ENCODE data around the gene KRTAP13-3. TPM values are rescaled to one million over a fixed set of nuclear protein-coding genes. Genes with fewer than 3 reads are reported as not detected.

Gene KRTAP13-3
- total and polyA plus RNA-seq, 2 of the 13 experiments (the other 11 are each of a cell fraction or from before 2014, with no cell fraction given): not detected

GRCh38 chr21:30425826-30426225 lies at the start of gene KRTAP13-3 (continued):
- TF ChIP-seq ATRX (CRISPR knock-in tag; IDR thresholded peaks at IDR 0.05; ENCODE audit: borderline replicate concordance): no peak
- TF ChIP-seq SP5 (CRISPR knock-in tag; IDR thresholded peaks at IDR 0.05; ENCODE audit: borderline replicate concordance, low read depth): no peak
- TF ChIP-seq MATR3 (CRISPR knock-in tag; IDR thresholded peaks at IDR 0.05): no peak
- no peak for TF ChIP-seq SATB2 (CRISPR knock-in tag; IDR thresholded peaks at IDR 0.05)
- no peak for TF ChIP-seq HNRNPK (IDR thresholded peaks at IDR 0.05; ENCODE audit: low read depth, low read length, poor library complexity, severe bottlenecking)
- TF ChIP-seq CSRNP1 (CRISPR knock-in tag; IDR thresholded peaks at IDR 0.05): no peak
- TF ChIP-seq NR2F2 (IDR thresholded peaks at IDR 0.05; ENCODE audit: borderline replicate concordance, low read depth): no peak

- no peak for FAIRE-seq
- no TSS peak for BruUV-seq (replicated peaks)
These were observed 43.4 kb upstream of the KRTAP13-3 start for GRCh38 chr21:30468900-30469714.

More at GRCh38 chr21:30468900-30469714, 43.4 kb upstream of the KRTAP13-3 start:
- in situ Hi-C loops (cut with HindIII; ENCODE audit: extremely low pct_ligation_motif_present, low pct_unique_long_range_greater_than_20kb): no loop called here
- Histone ChIP-seq H3K9me3 (ENCODE audit: low read length) (peaks cover 93% of the 10 kb centered on the region), H3K27me3 (ENCODE audit: control insufficient read depth in 1 of 2, insufficient read depth in 2 of 2, low read length in 2 of 2) (no peaks in the 10 kb centered on the region), H2AFZ (ENCODE audit: low read length) (no peak overlapping the region), H3K9ac (ENCODE audit: insufficient read depth, low read depth, low read length) (no peak overlapping the region), H3K4me3 (replicated peaks in 1 of 3; ENCODE audit: insufficient read depth in 1 of 3, low read depth in 2 of 3, low read length in 3 of 3) (no peak overlapping the region), H4K20me1 (ENCODE audit: insufficient read depth, low read length) (no peaks in the 10 kb centered on the region), H3K27ac (ENCODE audit: extremely low read length, insufficient read depth, low read length) (no peak overlapping the region), H3K4me1 (ENCODE audit: insufficient read depth, low read length) (no peaks in the 10 kb centered on the region), H3K79me2 (ENCODE audit: insufficient read depth, low read length) (no peaks in the 10 kb centered on the region), H3K36me3 (replicated peaks in 1 of 2; ENCODE audit: control insufficient read depth in 1 of 2, insufficient read depth in 2 of 2, low read length in 2 of 2) (no peaks in the 10 kb centered on the region), H3K4me2 (ENCODE audit: low read depth, low read length) (no peak overlapping the region)
- intact Hi-C loops (cut with micrococcal nuclease; ENCODE audit: unreplicated experiment): no loop called here
- TF ChIP-seq ZNF883 (CRISPR knock-in tag; IDR thresholded peaks at IDR 0.05; ENCODE audit: not compliant biosample characterization): no peak
- TF ChIP-seq HMGXB3 (CRISPR knock-in tag; IDR thresholded peaks at IDR 0.05; ENCODE audit: borderline replicate concordance): no peak
- no peak for TF ChIP-seq TOPORS (CRISPR knock-in tag; IDR thresholded peaks at IDR 0.05)
- no peak for TF ChIP-seq FOSL1 (CRISPR knock-in tag; IDR thresholded peaks at IDR 0.05; ENCODE audit: borderline replicate concordance)
- TF ChIP-seq TEAD2 (CRISPR knock-in tag; IDR thresholded peaks at IDR 0.05): no peak
- TF ChIP-seq ZNF577 (CRISPR knock-in tag; IDR thresholded peaks at IDR 0.05; ENCODE audit: borderline replicate concordance, low read depth): no peak
- CTCF ChIA-PET (ENCODE audit: low intra/inter-chr PET ratio, low total read pairs): no interaction called here
- ATAC-seq (no peak), DNase-seq (ENCODE audit: low spot score) (no peak)
- POLR2A ChIA-PET: no interaction called here
- WGBS (ENCODE audit: low lambda C conversion rate): 0% methylated on average over 6 of the region's 6 CpGs

All from HepG2 (cell line).